Measurements from ENCODE around the gene KIZ.

Gene KIZ

DNA sequence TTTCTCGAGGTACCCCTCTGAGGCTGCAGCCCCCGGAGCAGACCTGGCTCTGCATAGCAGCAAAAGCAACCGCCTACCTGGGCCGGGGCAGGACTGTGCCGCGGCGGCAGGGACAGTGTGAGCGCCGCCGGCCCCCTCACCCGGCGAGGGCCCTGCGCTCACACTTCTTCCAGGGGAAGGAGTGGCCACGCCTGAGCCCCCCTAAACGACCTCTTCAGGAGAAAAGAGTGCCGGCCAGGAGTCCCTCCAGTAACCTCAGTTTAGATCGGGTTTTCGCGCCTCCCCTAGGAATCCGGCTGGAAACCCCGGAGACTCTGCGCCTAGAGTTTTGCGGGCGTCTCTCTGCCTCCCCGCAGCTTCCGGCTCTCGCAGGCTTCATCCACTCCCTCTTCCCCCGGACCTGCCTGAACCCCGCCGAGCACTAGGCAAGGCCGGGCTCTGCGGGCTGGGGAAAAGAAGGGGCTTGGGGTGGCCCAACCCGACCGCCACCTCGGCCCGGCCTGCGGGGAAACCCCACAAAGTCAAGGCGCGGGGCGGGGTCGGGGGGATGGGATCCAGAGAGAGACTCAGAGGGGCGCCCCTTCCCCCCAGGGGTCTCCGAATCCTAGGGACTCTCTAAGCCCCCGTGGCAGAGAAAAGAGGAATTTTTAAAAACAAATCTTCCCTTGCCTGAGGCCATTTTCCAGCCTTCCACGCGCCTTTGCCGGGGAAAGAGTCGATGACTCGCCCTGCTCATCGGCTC is 20.3 kb upstream of the KIZ start:
- ATAC-seq (no peak), DNase-seq (no peak)

DNA sequence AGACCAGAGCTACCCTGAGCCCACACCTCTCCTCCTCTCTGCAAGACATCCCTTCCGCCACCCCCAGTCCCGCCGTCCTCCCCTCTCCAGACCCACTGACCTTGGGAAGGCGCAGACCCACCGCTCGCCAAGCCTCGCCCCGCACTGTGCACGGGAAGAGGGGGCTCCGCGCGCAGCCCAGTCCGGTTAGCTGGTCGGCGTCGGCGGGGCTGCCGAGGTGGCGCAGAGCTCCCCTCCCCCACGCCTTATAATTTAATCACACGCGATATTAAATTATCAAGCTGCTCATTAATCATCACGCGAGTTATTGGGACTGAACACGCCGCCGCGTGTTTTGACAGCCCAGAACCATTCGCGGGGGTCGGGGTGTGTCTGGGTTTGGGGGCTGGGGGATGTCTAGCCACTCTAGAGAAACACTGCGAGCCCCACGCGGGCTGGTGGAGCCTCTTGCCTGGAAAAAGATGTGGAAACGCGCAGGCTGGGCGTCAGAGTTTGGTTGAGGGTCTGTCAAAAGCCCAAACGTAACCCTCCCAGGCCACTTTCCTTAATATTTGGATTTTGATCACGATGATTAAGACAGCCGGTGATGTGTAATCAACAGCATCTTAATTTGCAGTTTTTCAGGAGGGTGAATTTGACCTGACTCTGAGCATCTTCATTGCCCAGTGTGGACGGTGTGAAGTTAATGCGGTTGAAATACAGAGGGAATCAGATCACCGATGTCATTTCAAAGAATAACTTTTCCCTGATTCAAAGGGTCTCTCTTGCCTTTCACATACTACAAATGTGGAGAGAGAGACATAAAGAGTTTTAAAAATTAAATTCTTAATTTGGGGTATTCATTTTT is 19.5 kb upstream of the KIZ start, which contains the start of gene LINC00237:
Gene LINC00237 (minus strand): TSS at position 188 of the 847 bp plus-strand sequence.
- no peak for DNase-seq

DNA sequence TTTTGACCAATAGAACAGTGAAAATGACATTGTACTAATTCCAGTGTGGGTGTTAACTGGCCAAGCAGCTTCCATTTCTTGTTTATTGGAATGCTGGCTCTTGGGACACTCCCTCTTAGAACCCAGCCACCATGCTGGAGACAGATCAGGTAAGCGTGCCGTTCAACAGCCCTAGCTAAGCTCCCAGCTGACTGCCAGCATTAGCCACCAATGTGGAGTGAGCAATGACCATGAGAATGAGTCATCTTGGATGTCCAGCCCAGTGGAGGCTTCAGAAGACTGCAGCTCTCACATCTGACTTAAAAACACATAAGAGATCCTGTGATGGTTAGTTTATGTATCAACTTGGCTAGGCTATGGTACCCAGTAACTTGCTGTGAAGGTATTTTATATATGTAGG is 16.7 kb upstream of the KIZ start:
- ATAC-seq (no peak), DNase-seq (no peak)

More for the DNA sequence above, 19.5 kb upstream of the KIZ start, which contains the start of gene LINC00237:
- no peak for ATAC-seq

DNA sequence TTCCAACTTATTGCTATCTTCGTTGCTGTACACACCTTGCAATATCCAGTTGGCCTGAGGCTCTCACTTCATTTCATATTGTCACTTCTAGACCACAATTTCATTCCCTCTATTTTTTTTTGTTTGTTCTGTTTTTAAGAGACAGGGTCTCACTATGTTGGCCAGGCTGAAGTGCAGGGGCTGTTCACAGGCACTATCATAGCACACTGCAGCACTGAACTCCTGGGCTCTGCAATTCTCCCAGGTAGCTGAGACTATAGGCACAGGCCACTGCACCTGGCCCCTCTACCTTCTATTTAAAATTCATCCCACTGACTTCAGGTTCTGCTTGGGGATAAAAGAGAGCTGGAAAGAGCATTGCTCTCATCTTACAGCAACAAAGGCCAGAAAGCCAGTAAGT is 15.1 kb upstream of the KIZ start:
- ATAC-seq (no peak), DNase-seq (no peak)

DNA sequence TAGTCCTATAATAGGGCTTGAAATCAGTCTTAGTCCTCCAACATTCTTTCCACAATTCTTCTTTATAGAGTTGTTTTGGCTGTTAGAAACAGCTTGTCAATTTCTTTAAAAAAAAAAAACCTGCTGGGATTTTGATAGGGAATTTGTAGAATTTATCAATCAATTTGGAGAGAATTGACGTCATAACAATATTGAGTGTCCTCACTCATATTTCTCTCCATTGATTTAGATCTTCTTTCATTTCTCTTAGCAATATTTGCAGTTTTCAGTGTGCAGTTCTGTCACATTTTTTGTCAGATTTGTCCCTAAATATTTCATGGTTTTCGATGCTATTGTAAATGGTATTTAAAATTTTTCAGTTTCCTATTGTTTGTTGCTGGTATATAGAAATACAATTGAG is 14.5 kb upstream of the KIZ start:
- ATAC-seq (no peak), DNase-seq (no peak)

DNA sequence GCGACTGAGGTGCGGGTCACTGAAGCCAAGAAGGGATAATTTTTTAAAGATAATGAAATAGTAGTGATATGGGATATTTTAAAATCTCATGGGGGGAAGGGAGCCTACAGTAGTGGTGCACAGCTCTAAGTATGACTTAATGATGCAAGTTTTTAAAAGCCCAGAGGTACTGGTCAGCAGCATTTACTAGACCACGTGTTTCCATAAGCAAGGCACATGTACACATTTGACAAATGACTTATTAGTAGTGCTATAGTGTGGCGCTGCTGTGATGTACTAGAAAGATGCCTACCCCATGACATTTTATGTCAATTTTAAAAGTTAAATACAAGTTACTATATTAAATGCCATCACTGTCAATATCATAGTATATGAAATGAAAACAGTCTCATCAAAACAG is 12.2 kb upstream of the KIZ start:
- no peak for ATAC-seq
- no peak for DNase-seq

DNA sequence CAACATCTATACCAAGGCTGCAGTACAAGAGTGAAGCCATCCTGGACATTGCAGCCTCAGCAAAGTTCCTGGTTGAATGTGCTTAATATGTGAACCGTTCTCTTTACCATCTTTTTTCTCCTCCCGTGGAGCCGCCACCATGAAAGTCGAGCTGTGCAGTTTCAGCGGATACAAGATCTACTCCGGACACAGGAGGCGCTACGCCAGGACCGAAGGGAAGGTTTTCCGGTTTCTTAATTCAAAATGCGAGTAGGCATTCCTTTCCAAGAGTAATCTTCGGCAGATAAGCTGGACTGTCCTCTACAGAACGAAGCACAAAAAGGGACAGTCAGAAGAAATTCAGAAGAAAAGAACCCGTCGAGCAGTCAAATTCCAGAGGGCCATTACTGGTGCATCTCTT is 11.3 kb upstream of the KIZ start:
- DNase-seq (no peak), ATAC-seq (no peak)

DNA sequence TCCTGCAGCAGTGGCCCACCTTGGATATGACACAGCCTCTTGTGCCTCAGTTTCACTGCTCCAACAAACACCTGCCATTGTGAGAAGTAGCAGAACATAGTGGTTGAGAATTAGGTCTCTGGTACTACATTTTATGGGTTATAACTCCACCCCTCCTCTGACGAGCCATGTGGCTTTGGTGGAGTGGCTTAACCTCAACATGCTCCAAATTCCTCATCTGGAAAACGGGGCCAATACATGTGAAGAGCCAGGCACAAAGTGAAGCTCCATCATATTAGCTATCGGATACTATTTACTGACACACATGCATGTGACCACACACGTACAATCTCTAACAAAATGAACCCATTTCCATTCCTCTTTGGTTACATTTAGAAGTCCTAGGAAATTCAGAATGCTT is 8.4 kb upstream of the KIZ start:
- ATAC-seq (no peak), DNase-seq (no peak)

DNA sequence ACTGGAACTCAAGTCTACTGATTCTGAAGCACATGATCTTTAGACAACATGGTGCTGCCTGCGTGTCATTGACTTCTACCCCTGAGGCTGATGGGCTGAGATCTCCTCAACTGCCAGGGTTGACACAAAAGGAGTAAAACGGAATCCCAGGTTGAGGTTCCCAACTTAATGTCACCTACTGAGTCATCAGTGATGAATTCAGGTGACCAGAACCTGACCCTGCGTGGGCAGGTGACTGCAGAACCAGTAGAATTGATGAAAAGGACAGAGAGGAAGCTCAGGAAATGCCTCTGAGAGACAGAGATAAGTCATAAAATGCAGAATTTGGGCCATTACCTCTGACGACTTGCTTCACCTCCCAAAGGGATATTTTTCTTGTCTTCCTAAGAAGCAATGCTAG is 7.7 kb upstream of the KIZ start:
- DNase-seq (no peak), ATAC-seq (peak; percentile 19)

DNA sequence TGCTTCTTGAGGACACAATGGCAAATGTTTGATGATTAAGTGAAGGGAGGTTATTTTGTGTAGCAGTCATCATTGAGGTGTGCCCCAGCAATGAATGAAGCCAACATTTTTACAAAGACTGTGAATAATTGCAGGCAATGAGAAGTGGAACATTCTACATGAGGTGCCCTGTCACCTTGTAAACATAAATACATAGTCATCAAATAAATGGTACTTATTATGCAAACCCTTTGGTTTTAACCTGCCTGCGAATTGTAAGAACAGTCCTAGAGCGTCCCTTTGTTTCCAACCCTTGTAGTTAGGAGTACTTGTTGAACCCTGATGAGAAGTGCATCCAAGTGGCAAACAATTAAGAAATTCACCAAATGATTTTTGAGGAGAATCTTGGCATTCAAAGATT is 7.1 kb upstream of the KIZ start:
- DNase-seq = no peak
- ATAC-seq = no peak

DNA sequence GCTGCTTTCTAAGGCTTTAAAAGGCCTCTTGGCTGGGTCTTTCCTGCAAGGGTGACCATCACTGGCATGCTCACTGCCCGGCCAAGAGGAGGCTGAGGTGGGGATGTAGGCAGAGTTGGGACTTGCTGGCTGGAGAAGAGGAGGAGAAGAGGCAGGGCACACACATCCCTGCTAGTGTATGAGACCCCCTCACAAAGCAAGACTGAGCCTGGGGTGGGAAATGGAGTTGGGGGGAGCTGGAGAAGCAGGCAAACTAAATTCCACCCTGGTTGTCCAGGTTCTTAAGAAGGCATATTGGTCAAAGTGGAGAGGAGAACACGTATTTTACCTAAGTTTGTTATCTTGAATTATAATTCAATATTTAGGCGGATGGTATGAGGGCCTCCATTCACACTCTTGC is 1.7 kb upstream of the KIZ start:
- DNase-seq = no peak
- ATAC-seq = no peak

DNA sequence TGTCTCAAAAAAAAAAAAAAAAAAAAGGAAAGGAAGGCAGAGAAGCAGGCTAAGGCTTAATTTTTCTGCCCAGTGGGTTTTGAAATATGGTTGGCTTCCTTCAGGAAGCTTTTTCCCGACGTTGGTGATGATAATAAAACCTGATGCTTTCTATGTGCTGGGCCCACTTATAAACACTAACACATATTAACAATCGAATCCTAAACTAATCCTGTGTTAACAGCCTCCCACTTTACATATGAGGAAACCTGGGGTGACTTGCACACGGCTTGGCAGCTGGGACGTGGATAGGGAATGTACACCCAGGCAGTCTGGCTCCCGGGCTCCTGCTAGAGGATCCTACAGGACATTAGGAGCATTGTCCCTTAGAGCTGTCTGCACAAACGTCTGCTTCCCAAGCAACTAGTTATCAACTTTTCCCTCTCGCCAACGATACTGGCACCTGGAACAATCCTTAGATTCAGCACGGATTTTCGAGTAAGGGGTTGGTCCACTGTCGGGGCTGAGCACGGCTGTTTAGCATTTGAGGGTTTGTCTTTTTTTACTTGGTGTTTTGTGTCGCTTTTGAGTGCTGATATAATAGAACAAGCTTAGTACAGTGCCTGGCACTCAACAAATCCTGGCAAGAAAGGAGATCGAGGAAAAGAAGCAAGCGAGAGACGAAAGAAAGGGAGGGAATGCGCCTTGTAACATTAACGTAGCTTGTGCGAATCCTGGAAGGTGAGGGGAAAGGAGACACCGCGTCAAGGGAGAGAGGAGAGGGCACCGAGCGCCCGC is 622 bp upstream of the KIZ start:
- peak; percentile 3 for ATAC-seq

DNA sequence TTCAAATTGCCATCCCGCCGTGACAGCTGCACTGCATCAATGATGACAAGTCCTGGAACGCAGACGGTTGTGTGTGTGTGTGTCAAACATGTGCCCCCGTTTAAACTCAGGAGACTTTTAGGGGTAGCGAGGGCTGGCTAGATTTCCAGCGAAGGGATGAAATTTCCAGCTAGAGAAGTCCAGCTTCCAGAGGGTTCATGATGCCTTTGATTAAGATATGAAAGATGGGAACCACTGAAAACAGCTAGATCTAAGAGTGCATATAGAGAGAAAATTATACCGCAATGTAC is 644 bp downstream of the KIZ start:
- no peak for ATAC-seq

More for the DNA sequence above, 622 bp upstream of the KIZ start:
- no peak for DNase-seq

DNA sequence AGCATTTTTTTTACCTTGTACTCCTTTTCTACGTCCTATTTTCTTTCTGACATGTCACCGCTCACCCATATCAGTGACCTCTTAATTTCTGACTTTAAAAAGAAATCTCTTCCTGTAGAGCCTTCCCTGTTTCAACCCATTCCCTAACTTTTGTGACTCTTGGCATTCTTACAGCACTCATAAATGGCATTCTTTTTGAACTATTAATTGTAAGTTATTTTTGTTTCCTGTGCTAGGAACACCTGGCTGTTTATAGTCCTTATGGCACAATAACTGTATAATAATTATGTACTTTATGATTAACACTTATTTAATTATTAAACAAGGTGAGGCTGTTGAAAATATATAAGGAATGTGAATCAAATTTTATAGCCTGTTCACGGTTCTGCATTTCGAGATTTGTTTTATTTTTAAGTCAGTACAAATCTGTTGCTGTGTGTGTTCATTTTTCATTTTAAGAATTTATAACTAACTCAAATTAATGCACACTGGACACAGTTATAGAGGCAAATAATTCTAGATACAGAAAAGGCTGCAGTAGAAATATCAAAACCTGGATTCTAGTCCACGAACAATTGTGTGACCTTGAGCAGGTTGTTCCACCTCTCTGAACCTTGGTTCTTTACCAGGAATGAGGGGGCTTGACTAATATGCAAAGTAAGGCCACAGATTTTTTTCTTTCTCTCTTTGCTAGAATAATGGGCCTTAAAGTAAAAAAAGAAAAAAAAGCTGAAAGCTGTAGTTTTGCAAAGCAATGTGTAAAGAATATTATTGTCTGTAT is 1.5 kb downstream of the KIZ start:
- DNase-seq (no peak), ATAC-seq (no peak)

More for the DNA sequence above, 644 bp downstream of the KIZ start:
- DNase-seq = no peak

DNA sequence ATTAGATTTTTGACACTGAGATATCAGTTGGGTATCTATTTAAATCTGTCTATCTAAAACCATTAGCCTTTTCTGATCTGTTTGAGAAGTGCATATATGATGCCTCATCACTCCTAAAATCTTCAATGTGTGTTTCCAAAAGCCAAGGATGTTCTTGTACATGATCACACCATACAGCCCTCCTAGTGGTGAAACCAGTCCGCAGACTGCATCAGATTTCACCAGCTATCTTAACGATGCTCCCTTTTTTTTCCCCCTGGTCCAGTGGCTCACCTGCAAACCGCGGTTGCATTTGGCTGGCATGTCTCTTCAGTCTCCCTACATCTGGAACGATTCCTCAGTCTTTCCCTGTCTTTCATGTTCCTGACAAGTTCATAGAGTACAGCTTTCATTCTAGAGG is 4.0 kb downstream of the KIZ start:
- ATAC-seq (no peak), DNase-seq (no peak)

DNA sequence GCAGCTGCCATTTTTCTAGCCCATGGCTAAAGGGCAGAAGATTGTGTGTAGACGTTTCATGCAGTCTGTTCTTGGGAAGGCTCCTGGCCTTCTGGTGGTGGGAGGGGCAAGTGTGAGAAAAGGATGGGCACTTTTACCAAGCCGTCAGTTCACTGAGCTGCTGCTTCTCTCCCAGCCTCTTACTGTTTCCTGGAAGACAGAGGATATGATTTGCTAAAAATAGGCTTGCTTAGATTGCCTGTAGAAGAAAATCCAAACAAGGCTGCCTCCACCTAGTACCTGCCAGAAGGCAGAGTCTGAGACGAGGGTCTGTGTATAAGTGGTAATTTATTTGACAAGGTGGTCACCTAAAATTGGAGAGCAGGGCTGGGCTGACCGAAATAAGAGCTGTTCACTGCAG is 7.5 kb downstream of the KIZ start:
- no peak for ATAC-seq
- DNase-seq = no peak

DNA sequence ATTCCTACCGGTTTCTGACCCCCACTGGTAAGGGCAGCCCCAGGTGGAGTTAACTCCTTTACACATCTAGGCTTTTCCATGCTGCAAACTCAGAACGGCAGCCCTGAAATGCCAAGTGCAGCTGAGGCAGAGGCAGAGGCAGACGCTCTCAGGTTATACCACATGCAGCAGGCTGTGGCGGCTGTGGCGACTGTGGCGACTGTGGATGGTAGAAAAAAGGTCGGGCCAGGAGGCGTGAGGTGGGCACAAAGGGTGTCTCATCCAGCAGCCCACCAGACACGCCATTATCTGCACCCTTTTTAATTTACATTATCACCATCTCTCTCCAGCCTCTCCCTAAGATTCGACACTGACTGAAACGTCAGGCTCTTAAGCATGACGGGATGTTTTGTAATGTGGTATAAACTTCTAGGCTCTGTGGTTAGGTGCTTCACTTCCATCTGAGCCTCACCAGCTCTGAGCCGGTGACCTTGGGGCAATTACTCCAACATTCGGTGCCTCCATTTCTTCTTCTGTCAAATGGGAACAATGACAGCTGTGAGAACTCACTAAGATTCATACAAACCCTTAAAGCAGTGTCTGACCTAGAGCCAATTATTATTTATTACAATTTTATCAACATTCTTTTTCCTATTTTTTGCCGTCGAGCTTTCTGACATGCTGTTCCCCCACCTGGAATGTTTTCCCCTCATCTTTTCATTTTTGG is 8.2 kb downstream of the KIZ start:
- ATAC-seq (peak; percentile 14), DNase-seq (no peak)

DNA sequence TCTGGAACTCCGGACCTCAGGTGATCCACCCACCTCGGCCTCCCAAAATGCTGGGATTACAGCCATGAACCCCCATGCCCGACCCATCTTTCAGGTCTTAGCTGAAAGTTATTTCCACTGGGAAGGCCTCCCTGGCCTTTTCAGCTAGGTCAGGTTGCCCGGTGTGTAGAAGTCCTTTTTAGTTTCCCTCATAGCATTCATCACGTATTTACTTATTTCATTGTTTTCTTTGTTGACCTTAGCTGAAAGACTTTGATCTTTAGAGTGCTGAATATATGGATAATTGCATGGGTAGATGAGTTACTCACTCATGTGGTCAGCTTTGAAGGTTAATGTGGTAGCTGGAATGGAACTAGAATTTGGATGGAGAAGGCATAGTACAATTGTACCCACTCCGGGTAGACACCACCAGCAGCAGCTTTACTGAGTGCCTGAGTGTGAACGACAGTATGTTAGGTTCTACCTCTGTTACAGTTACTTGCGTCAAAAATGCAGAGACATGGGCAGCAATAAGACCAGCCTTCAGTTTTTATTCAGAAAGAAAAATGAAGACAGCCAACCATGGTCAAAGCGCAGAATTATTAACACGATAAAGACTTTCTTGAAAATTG is 9.1 kb downstream of the KIZ start:
- ATAC-seq (no peak), DNase-seq (no peak)

DNA sequence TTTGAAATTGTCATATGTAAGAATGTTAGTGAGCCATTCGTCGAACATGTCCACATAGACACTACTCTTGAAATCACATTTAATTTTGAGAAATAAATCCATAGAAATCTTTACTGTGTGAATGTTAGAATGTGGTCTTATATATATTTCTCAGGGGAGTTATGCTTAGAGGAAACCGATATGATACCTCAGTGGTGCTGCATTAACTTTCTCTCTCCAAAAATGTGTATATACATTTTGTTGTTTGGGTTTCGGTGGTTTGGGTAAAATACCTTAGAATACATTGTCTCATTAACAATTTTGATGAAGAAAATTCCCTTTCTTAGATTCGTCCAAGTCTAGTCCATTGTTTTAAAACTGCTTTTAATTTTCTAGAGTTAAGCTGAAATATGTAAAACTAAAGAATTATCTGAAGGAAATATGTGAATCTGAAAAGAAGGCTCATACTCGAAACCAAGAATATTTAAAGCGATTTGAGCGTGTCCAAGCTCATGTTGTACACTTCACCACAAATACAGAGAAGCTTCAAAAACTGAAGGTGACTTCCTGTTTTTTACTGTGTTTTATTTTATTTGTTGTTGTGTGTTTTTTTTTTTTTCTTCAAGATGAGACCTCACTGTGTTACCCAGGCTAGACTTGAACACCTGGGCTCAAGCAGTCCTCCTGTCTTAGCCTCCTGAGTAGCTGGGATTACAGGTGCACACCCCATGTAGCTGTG is 10.3 kb downstream of the KIZ start:
- DNase-seq = no peak
- ATAC-seq = no peak

DNA sequence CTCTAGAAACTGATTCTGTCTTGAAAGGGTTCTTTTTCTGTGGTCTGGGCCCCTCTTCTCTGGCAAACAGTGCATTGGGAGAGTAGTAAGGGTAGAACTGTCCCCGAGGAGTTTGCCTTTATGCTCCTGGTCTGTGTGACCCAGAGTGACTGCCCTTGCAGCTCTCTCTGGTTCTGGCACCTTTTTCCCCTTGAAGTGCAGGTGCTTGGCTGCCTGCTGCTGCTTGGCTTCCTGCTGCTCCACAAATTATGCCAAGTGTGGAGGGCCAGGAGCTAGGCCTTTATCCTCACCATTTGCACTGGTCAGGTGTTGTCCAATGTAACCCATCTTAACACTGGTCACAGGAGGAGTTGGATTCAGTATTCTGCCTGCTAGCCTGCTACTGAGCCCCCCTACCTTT is 11.2 kb downstream of the KIZ start:
- no peak for ATAC-seq

More for the DNA sequence above, 11.2 kb downstream of the KIZ start:
- no peak for DNase-seq

Measured in stimulated activated naive CD8-positive, alpha-beta T cell treated with anti-CD3 and anti-CD28 coated beads, Interleukin-15, Interleukin-2, amounts not matched to agents 100 U/mL and 50 U/mL, for 24 hours (primary cell).